Mucosa of descending colon (tissue), 3 donors: ENCODE measurements around the gene PPEF1. TPM values are rescaled to one million over a fixed set of nuclear protein-coding genes. Genes with fewer than 3 reads are reported as not detected.

Experiments used
- ATAC-seq: fragments of 200-7000 bp; cut with Tn5 transposase; one replicate; pipeline ENCODE4 v1.9.1; 2020; ENCODE audit warnings: mild to moderate bottlenecking, moderate library complexity
- DNase-seq, 3 donors: peaks; one replicate each; pipeline ENCODE4 v3.0.0-alpha.2; 2020
- H3K36me3 ChIP-seq: fragments of 200-600 bp; one replicate; pipeline ENCODE4 v1.8.0; 2021; ENCODE audit warnings: low read depth, mild to moderate bottlenecking
- H3K4me1 ChIP-seq: fragments of 200-600 bp; one replicate; pipeline ENCODE4 v1.8.0; 2021; ENCODE audit warnings: low read depth, mild to moderate bottlenecking
- H3K4me3 ChIP-seq: fragments of 200-600 bp; one replicate; pipeline ENCODE4 v1.8.0; 2021; ENCODE audit warnings: mild to moderate bottlenecking
- H3K9me3 ChIP-seq: fragments of 200-600 bp; one replicate; pipeline ENCODE4 v1.8.0; 2021; ENCODE audit warnings: mild to moderate bottlenecking
- intact Hi-C, 2 donors: fragments of 100-400 bp; cut with DNase I in 1 of 2; cut with micrococcal nuclease in 1 of 2; formaldehyde crosslinking; loops; one replicate each; pipeline versions ENCODE4 v1.11.0 to v1.11.1; 2022; cut with DNase I, micrococcal nuclease
- total RNA-seq, 3 donors: library from RNA; stranded (reverse); fragmentation: NEBNext Ultra II Directional in 2 of 3; extraction: Animal tissue kit (Norgen Biotek cat#: 25700) in 2 of 3; gene quantifications; one replicate each; pipeline versions ENCODE4 v1.2.1 to v1.2.4, GENCODE V29; 2021 to 2023
- TF ChIP-seq, protein P1 (sequence below): fragments of 200-600 bp; IDR thresholded peaks from one replicate; pipeline ENCODE4 v1.8.0; 2022; ENCODE audit warnings: antibody characterized with exemption, mild to moderate bottlenecking
- donor health status: DM: no; HTN: no; CAD: no; lungs with moderate emphysema.
- donor health status: DM: no; HTN: no; CAD: no.
- donor health status: DM: no; HTN: yes; CAD: no.

PPEF1 gene
- total RNA-seq, 3 donors from 2014 or later = 0.22 to 0.24 TPM; not detected in 1

DNA sequence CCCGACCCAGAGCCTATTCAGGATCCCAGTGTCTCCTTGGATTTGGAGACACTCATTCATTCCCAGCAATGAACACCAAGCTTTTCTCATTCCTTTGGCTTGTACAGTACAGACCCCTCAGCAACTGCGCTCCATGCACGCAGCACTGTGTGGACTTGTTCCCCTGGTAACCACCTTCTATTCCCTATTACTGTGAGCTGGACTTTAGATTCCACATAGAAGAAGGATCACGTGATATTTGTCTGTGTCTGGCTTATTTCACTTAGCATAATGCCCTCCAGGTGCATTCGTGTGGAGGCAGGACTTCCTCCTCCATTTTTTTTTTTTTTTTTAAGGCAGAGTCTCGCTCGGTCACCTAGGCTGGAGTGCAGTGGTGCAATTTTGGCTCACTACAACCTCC is 170.0 kb downstream of the PPEF1 start:
- DNase-seq (no peak), ATAC-seq (peak; percentile 90)
- Histone ChIP-seq H3K4me3 (no peak overlapping the region), H3K9me3 (no peaks in the 10 kb centered on the region), H3K4me1 (no peaks in the 10 kb centered on the region), H3K36me3 (no peaks in the 10 kb centered on the region)
- TF ChIP-seq, protein P1, sequence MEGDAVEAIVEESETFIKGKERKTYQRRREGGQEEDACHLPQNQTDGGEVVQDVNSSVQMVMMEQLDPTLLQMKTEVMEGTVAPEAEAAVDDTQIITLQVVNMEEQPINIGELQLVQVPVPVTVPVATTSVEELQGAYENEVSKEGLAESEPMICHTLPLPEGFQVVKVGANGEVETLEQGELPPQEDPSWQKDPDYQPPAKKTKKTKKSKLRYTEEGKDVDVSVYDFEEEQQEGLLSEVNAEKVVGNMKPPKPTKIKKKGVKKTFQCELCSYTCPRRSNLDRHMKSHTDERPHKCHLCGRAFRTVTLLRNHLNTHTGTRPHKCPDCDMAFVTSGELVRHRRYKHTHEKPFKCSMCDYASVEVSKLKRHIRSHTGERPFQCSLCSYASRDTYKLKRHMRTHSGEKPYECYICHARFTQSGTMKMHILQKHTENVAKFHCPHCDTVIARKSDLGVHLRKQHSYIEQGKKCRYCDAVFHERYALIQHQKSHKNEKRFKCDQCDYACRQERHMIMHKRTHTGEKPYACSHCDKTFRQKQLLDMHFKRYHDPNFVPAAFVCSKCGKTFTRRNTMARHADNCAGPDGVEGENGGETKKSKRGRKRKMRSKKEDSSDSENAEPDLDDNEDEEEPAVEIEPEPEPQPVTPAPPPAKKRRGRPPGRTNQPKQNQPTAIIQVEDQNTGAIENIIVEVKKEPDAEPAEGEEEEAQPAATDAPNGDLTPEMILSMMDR = no peak
- intact Hi-C loops = no loop called here

Other genes with a start within 250 kb of the PPEF1 start
- not detected for gene RS1, start 35.5 kb upstream of the PPEF1 start, total RNA-seq